Measurements from ENCODE around the gene ARVCF. TPM values are rescaled to one million over a fixed set of nuclear protein-coding genes. Genes with fewer than 3 reads are reported as not detected.

Gene ARVCF
- total and polyA plus RNA-seq, 9 of the 15 experiments (the other 6 are each of a cell fraction or from before 2014, with no cell fraction given): 0.03 to 97.4 (median 15.6) TPM

DNA sequence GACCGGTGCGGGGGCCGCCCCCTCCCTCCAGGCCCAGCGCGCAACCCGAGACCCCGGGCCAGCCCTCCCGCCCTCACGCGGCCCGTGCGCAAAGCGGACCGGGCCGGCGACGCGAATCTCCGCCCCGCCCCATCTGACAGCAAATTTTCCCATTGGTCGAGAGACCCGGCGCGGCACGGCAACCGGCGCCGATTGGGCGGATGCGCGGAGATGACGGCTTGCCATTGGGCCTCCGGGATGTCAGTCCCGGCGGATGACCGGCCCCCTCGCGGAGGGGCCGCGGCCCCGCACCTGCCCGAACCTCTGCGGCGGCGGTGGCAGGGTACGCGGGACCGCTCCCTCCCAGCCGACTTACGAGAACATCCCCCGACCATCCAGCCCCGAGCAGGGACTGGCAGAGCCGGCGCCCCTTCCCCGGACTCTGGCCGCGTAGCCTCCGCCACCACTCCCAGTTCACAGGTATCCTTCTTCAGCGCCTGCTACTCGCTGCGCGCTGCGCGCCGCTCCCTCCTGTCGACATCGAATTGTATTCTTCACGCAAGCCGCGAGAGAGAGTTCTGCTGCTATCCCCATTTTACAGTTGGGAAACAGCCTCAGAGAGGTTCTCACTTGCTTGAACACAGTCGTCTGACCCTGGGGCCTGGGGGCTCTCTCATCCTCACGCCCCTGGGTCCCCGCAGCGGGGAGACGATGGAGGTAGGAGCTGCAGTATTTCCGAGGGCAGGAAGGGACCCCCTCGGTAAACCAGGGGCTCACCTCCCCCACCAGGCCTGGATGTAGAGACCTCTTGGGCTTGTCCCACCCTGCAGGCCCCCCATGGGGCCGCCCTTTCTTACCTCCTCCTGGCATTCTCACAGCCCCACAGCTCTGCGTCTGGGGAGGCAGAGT is at the start of gene ARVCF (continued):
- TF ChIP-seq ZNF143 (CRISPR knock-in tag; IDR thresholded peaks at IDR 0.05): no peak
- no peak for TF ChIP-seq CBX5 (IDR thresholded peaks at IDR 0.05; ENCODE audit: borderline replicate concordance, low read depth)
- TF ChIP-seq, protein P1, sequence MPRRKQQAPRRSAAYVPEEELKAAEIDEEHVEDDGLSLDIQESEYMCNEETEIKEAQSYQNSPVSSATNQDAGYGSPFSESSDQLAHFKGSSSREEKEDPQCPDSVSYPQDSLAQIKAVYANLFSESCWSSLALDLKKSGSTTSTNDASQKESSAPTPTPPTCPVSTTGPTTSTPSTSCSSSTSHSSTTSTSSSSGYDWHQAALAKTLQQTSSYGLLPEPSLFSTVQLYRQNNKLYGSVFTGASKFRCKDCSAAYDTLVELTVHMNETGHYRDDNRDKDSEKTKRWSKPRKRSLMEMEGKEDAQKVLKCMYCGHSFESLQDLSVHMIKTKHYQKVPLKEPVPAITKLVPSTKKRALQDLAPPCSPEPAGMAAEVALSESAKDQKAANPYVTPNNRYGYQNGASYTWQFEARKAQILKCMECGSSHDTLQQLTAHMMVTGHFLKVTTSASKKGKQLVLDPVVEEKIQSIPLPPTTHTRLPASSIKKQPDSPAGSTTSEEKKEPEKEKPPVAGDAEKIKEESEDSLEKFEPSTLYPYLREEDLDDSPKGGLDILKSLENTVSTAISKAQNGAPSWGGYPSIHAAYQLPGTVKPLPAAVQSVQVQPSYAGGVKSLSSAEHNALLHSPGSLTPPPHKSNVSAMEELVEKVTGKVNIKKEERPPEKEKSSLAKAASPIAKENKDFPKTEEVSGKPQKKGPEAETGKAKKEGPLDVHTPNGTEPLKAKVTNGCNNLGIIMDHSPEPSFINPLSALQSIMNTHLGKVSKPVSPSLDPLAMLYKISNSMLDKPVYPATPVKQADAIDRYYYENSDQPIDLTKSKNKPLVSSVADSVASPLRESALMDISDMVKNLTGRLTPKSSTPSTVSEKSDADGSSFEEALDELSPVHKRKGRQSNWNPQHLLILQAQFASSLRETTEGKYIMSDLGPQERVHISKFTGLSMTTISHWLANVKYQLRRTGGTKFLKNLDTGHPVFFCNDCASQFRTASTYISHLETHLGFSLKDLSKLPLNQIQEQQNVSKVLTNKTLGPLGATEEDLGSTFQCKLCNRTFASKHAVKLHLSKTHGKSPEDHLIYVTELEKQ (CRISPR knock-in tag; IDR thresholded peaks at IDR 0.05): no peak
- no peak for TF ChIP-seq MITF (IDR thresholded peaks at IDR 0.05)
- TF ChIP-seq PRPF4 (IDR thresholded peaks at IDR 0.05; ENCODE audit: insufficient read depth, low read depth, low read length, poor library complexity, severe bottlenecking): no peak
- peak; percentile 74 for TF ChIP-seq HNRNPLL (IDR thresholded peaks at IDR 0.05; ENCODE audit: low read depth, low read length, poor library complexity, severe bottlenecking)
- TF ChIP-seq ZNF12 (CRISPR knock-in tag; IDR thresholded peaks at IDR 0.05): no peak
- TF ChIP-seq REST (IDR thresholded peaks at IDR 0.05; ENCODE audit: borderline replicate concordance): no peak
- peak; percentile 75 for TF ChIP-seq REST (CRISPR knock-in tag; IDR thresholded peaks at IDR 0.05; ENCODE audit: low read depth)
- TF ChIP-seq CAMTA2 (CRISPR knock-in tag; conservative IDR thresholded peaks at IDR 0.05): no peak
- TF ChIP-seq CBFA2T3 (IDR thresholded peaks at IDR 0.05): no peak
- no peak for TF ChIP-seq GTF2E2 (tag; IDR thresholded peaks at IDR 0.05)
- no peak for TF ChIP-seq DLX4 (CRISPR knock-in tag; IDR thresholded peaks at IDR 0.05)
- TF ChIP-seq JUNB (CRISPR knock-in tag; conservative IDR thresholded peaks at IDR 0.05): peak; percentile 63; the same call in 1 of the 2 replicates

Measured in K562 (cell line).